CD4-positive, alpha-beta T cell treated with Interferon alpha-2 for 1 hour (primary cell): ENCODE data around the gene TFPT.
A peak's percentile ranks its signal among the peaks of the same experiment; 100 is the strongest.
"Not testable (repeated sequence)": the region's sequence is repeated elsewhere in the genome, so short reads cannot be mapped to it uniquely, and the experiment has no call there.

Experiments
- DNase-seq, 2 donors: peaks; one replicate each; pipeline ENCODE4 v3.0.0-alpha.2; 2020 to 2022

TFPT gene

GRCh38 chr19:54114340-54115108 is 933 bp downstream of the TFPT start:
- DNase-seq: peak; percentile 10 to 59

- DNase-seq: no peak
Observed at GRCh38 chr19:54109651-54110050, 5.8 kb downstream of the TFPT start.

GRCh38 chr19:54108496-54108895 is 7.0 kb downstream of the TFPT start:
- DNase-seq: no peak

- DNase-seq: no peak
Observed at GRCh38 chr19:54107876-54108490, 7.5 kb downstream of the TFPT start.

GRCh38 chr19:54106716-54107115 is 8.7 kb downstream of the TFPT start:
- no peak for DNase-seq

- no peak for DNase-seq
Observed at GRCh38 chr19:54105796-54106195, 9.7 kb downstream of the TFPT start.

- DNase-seq: no peak
Observed at GRCh38 chr19:54104998-54105715, 10.3 kb downstream of the TFPT start.

- peak; percentile 99 to 100 for DNase-seq
Observed at GRCh38 chr19:54102421-54103169, 12.9 kb downstream of the TFPT start, which contains the start of gene NDUFA3. NDUFA3 (plus strand) TSS chr19:54102855; CDS start chr19:54102879, 24 bp downstream.

GRCh38 chr19:54100561-54100960 is 14.9 kb downstream of the TFPT start, which contains the start of gene OSCAR:
OSCAR (minus strand) TSS chr19:54100803; CDS start chr19:54100792, 11 bp downstream.
- DNase-seq: peak; percentile 14 to 55

GRCh38 chr19:54099903-54100255 is 15.6 kb downstream of the TFPT start:
- DNase-seq: not testable (repeated sequence)

- no peak for DNase-seq
Observed at GRCh38 chr19:54099190-54099902, 16.1 kb downstream of the TFPT start.

GRCh38 chr19:54096617-54097106 is 18.8 kb downstream of the TFPT start:
- DNase-seq: peak in 1 of 2 donors; percentile 15

GRCh38 chr19:54095859-54096616 is 19.4 kb downstream of the TFPT start:
- peak; percentile 38 to 63 for DNase-seq

GRCh38 chr19:54095136-54095858 is 20.2 kb downstream of the TFPT start:
- DNase-seq: no peak

GRCh38 chr19:54094426-54095000 is 20.9 kb downstream of the TFPT start:
- DNase-seq: peak in 1 of 2 donors; percentile 17

- no peak for DNase-seq
Observed at GRCh38 chr19:54084410-54084809, 31.0 kb downstream of the TFPT start.

GRCh38 chr19:54081032-54081431 is 34.4 kb downstream of the TFPT start, which contains the start of gene TARM1:
TARM1 (minus strand) TSS chr19:54081365; CDS start chr19:54081340, 25 bp downstream.
- DNase-seq: no peak

GRCh38 chr19:54077334-54077733 is 38.1 kb downstream of the TFPT start:
- DNase-seq: no peak

GRCh38 chr19:54074851-54075250 is 40.6 kb downstream of the TFPT start:
- DNase-seq: no peak

GRCh38 chr19:54073829-54074228 is 41.6 kb downstream of the TFPT start:
- DNase-seq: no peak
